Thoracic aorta (tissue), 2 donors: Measurements from ENCODE around the gene ABHD17C. TPM values are rescaled to one million over a fixed set of nuclear protein-coding genes. Genes with fewer than 3 reads are reported as not detected.

Experiments
- ATAC-seq: fragments of 150-250 bp; one replicate; pipeline ENCODE4 v1.8.0; 2017; ENCODE audit warnings: low read depth; ENCODE audit not compliant: insufficient number of reproducible peaks, low FRiP score
- DNase-seq: peaks from one replicate; pipeline ENCODE4 v3.0.0-alpha.2; 2020; ENCODE audit warnings: low spot score
- H3K27ac ChIP-seq, 2 donors: fragments of 200-600 bp; sonication (generic); 1 replicate in 1 of 2; 2 replicates in 1 of 2; pipeline ENCODE4 v1.5.1; 2016; ENCODE audit warnings: mild to moderate bottlenecking in 2 of 2, moderate library complexity in 2 of 2
- H3K27me3 ChIP-seq: fragments of 200-600 bp; sonication (generic); replicated peaks from 2 replicates; pipeline ENCODE4 v1.6.0; 2016; ENCODE audit warnings: mild to moderate bottlenecking; ENCODE audit not compliant: insufficient read depth
- H3K36me3 ChIP-seq: fragments of 200-600 bp; sonication (generic); one replicate; pipeline ENCODE4 v1.5.1; 2016
- H3K4me1 ChIP-seq, 2 donors: fragments of 200-600 bp; sonication (generic); 1 replicate in 1 of 2; 2 replicates in 1 of 2; pipeline versions ENCODE4 v1.5.1 to v1.6.0; 2016; ENCODE audit warnings: low read depth in 2 of 2, mild to moderate bottlenecking in 1 of 2; ENCODE audit not compliant: control insufficient read depth in 1 of 2
- H3K4me3 ChIP-seq: fragments of 200-600 bp; sonication (generic); 2 replicates; pipeline ENCODE4 v1.5.1; 2016; ENCODE audit warnings: mild to moderate bottlenecking
- H3K9me3 ChIP-seq: fragments of 200-600 bp; sonication (generic); 2 replicates; pipeline ENCODE4 v1.5.1; 2016
- CTCF ChIP-seq: fragments of 200-600 bp; sonication (generic); IDR thresholded peaks from one replicate; pipeline ENCODE4 v1.5.1; 2019; ENCODE audit warnings: antibody characterized with exemption
- total RNA-seq, 2 donors: library from RNA; depleted of rRNA; stranded (reverse); fragments of >200 nt; gene quantifications; one replicate each; pipeline versions ENCODE4 v1.1.0 to v1.2.3, GENCODE V29; 2016

Gene ABHD17C
- total RNA-seq, 2 donors from 2014 or later, result 1.6 to 3.0 TPM

GRCh38 chr15:80695911-80696661 is 976 bp downstream of the ABHD17C start:
- Histone ChIP-seq H3K4me3 (peak overlapping the region; percentile 79), H3K4me1 (peaks cover 0 to 27% of the 10 kb centered on the region in 2 donors), H3K36me3 (no peaks in the 10 kb centered on the region), H3K27me3 (no peaks in the 10 kb centered on the region), H3K9me3 (no peaks in the 10 kb centered on the region), H3K27ac (no peak overlapping the region)
- no peak for DNase-seq
- no peak for ATAC-seq
- peak; percentile 27 for TF ChIP-seq CTCF

GRCh38 chr15:80697075-80697685 is 2.1 kb downstream of the ABHD17C start:
- Histone ChIP-seq H3K27ac (no peak overlapping the region), H3K9me3 (no peaks in the 10 kb centered on the region), H3K4me3 (peak overlapping the region; percentile 79)

GRCh38 chr15:80698676-80699075 is 3.6 kb downstream of the ABHD17C start:
- H3K4me1 ChIP-seq, result peaks cover 3 to 40% of the 10 kb centered on the region in 2 donors
- no peaks in the 10 kb centered on the region for H3K36me3 ChIP-seq
- H3K9me3 ChIP-seq, result no peaks in the 10 kb centered on the region
- TF ChIP-seq CTCF, result no peak
- DNase-seq, result no peak
- H3K27me3 ChIP-seq, result no peaks in the 10 kb centered on the region
- H3K4me3 ChIP-seq, result no peak overlapping the region
- no peak overlapping the region for H3K27ac ChIP-seq
- ATAC-seq, result no peak

More at GRCh38 chr15:80697075-80697685, 2.1 kb downstream of the ABHD17C start:
- H3K36me3 ChIP-seq, result no peaks in the 10 kb centered on the region
- no peak for DNase-seq
- TF ChIP-seq CTCF, result no peak
- ATAC-seq, result no peak
- H3K4me1 ChIP-seq, result peaks cover 0 to 31% of the 10 kb centered on the region in 2 donors
- H3K27me3 ChIP-seq, result no peaks in the 10 kb centered on the region

- Histone ChIP-seq H3K27me3 (no peaks in the 10 kb centered on the region), H3K9me3 (no peaks in the 10 kb centered on the region), H3K4me3 (no peak overlapping the region), H3K4me1 (peaks cover 3 to 32% of the 10 kb centered on the region in 2 donors), H3K36me3 (no peaks in the 10 kb centered on the region), H3K27ac (no peak overlapping the region)
- DNase-seq, result no peak
- TF ChIP-seq CTCF, result no peak
- ATAC-seq, result no peak
Measured at GRCh38 chr15:80699981-80700380, 4.9 kb downstream of the ABHD17C start.

GRCh38 chr15:80701676-80702311 is 6.7 kb downstream of the ABHD17C start:
- Histone ChIP-seq H3K36me3 (no peaks in the 10 kb centered on the region), H3K4me1 (peaks cover 3 to 22% of the 10 kb centered on the region in 2 donors), H3K27ac (no peak overlapping the region), H3K4me3 (no peak overlapping the region), H3K9me3 (no peaks in the 10 kb centered on the region), H3K27me3 (no peaks in the 10 kb centered on the region)
- no peak for TF ChIP-seq CTCF
- no peak for DNase-seq
- no peak for ATAC-seq
